Loucy (cell line): Measurements from ENCODE around the gene PUM1.

Source experiments
- EZH2phosphoT487 ChIP-seq: fragments of 200-600 bp; IDR thresholded peaks from 2 replicates; pipeline ENCODE4 v1.6.1; 2018; ENCODE audit warnings: antibody characterized with exemption, mild to moderate bottlenecking, moderate library complexity, borderline replicate concordance
- TF ChIP-seq, protein P1 (sequence below): fragments of 200-600 bp; sonication (generic); conservative IDR thresholded peaks from 2 replicates; pipeline ENCODE4 v1.5.1; 2014; ENCODE audit warnings: mild to moderate bottlenecking, antibody characterized with exemption, low read length

DNA sequence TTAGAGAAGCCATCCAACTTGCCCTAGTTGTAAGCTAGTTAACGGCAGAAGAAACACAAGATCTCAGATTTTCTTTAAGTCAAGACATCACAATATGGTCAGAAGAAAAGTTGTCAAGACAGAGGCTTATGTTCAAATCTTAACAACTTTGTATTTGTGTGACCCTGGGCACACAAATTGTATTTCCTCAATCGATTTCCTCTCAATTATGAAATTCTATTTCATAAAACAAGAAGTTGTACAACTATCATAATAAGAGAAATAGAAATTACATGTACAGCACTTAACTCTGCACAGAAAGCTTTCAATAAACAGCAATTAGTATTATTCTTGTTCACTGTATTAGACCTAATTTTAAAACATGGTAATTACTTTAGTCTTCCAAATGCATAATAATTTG lies 94.0 kb downstream of the PUM1 start:
- TF ChIP-seq, protein P1, sequence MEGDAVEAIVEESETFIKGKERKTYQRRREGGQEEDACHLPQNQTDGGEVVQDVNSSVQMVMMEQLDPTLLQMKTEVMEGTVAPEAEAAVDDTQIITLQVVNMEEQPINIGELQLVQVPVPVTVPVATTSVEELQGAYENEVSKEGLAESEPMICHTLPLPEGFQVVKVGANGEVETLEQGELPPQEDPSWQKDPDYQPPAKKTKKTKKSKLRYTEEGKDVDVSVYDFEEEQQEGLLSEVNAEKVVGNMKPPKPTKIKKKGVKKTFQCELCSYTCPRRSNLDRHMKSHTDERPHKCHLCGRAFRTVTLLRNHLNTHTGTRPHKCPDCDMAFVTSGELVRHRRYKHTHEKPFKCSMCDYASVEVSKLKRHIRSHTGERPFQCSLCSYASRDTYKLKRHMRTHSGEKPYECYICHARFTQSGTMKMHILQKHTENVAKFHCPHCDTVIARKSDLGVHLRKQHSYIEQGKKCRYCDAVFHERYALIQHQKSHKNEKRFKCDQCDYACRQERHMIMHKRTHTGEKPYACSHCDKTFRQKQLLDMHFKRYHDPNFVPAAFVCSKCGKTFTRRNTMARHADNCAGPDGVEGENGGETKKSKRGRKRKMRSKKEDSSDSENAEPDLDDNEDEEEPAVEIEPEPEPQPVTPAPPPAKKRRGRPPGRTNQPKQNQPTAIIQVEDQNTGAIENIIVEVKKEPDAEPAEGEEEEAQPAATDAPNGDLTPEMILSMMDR, result no peak
- no peak for TF ChIP-seq EZH2phosphoT487
